K562 (cell line): ENCODE measurements around the gene VN1R2. TPM values are rescaled to one million over a fixed set of nuclear protein-coding genes. Genes with fewer than 3 reads are reported as not detected.
"Not testable (repeated sequence)": the region's sequence is repeated elsewhere in the genome, so short reads cannot be mapped to it uniquely, and the experiment has no call there.

Source experiments
- ATAC-seq: fragments of 200-7000 bp; cut with Tn5 transposase; 3 replicates; pipeline ENCODE4 v1.9.1; 2020; ENCODE audit warnings: moderate library complexity
- BruUV-seq: library from RNA; stranded (reverse); fragments of 400-500 nt; replicated peaks from 2 replicates; lab custom pipeline; 2021; lab: Mats Ljungman, UMichigan
- CTCF ChIA-PET: fragments of 300-600 bp; formaldehyde crosslinking; extraction: SDS; loops from one replicate; lab custom pipeline; 2021; ENCODE audit warnings: low intra/inter-chr PET ratio; lab: Yijun Ruan, JAX
- POLR2A ChIA-PET: fragments of 300-600, 350-650 bp; sonication (Branson Sonifier 250); formaldehyde crosslinking; extraction: SDS; loops from one replicate; lab custom pipeline; 2021; ENCODE audit warnings: antibody characterized with exemption, inconsistent platforms; lab: Yijun Ruan, JAX
- DNase-seq, 4 experiments: peaks; one replicate each; pipeline versions ENCODE4 v3.0.0 to v3.0.0-alpha.2; 2011 to 2018; ENCODE audit warnings: low spot score in 3 of 4, mixed read lengths in 3 of 4; ENCODE audit errors: extremely low read depth in 1 of 4
- FAIRE-seq: peaks from 2 replicates; lab custom pipeline; 2011; peaks lifted over from hg19 to GRCh38; lab: Jason Lieb, UNC
- H2AFZ ChIP-seq: 2 replicates; pipeline ENCODE4 v1.6.0; 2011; ENCODE audit warnings: low read depth, low read length, control low read depth, inconsistent platforms
- H3K27ac ChIP-seq: fragments of 200-600 bp; 3 replicates; pipeline ENCODE4 v1.8.0; 2011; ENCODE audit warnings: low read depth, mild to moderate bottlenecking, control low read depth, inconsistent platforms, low read length, moderate library complexity, mixed read lengths; ENCODE audit errors: extremely low read depth
- H3K27me3 ChIP-seq, 2 experiments: fragments of 300-600 bp in 1 of 2; 2 replicates in 1 of 2; 3 replicates in 1 of 2; pipeline versions ENCODE4 v1.6.0 to v1.8.0; 2011; ENCODE audit warnings: inconsistent platforms in 2 of 2, low read length in 2 of 2, mild to moderate bottlenecking in 1 of 2, mixed read lengths in 1 of 2, moderate library complexity in 1 of 2; ENCODE audit not compliant: control insufficient read depth in 2 of 2, insufficient read depth in 2 of 2
- H3K36me3 ChIP-seq: fragments of 300-600 bp; 3 replicates; pipeline ENCODE4 v1.8.0; 2011; ENCODE audit warnings: mild to moderate bottlenecking, low read length, inconsistent platforms; ENCODE audit not compliant: control insufficient read depth, insufficient read depth
- H3K4me1 ChIP-seq, 2 experiments: fragments of 200-600 bp in 1 of 2; replicated peaks in 1 of 2; 2 replicates in 1 of 2; 3 replicates in 1 of 2; pipeline versions ENCODE4 v1.5.1 to v1.8.0; 2011; ENCODE audit warnings: inconsistent platforms in 2 of 2, low read length in 2 of 2, mild to moderate bottlenecking in 1 of 2, mixed read lengths in 1 of 2, moderate library complexity in 1 of 2; ENCODE audit not compliant: control insufficient read depth in 2 of 2, insufficient read depth in 2 of 2
- H3K4me2 ChIP-seq: 2 replicates; pipeline ENCODE4 v1.6.1; 2011; ENCODE audit warnings: low read length, control low read depth, inconsistent platforms, mixed read lengths; ENCODE audit not compliant: insufficient read depth
- H3K4me3 ChIP-seq: fragments of 200-600 bp; sonication (generic), shearing (Covaris generic); 2 replicates; pipeline ENCODE4 v1.5.1; 2016; ENCODE audit warnings: control low read depth, inconsistent platforms
- H3K79me2 ChIP-seq: fragments of 200-600 bp; 3 replicates; pipeline ENCODE4 v1.8.0; 2011; ENCODE audit warnings: low read length, inconsistent platforms; ENCODE audit not compliant: control insufficient read depth, insufficient read depth
- H3K9ac ChIP-seq, 2 experiments: 2 replicates each; pipeline versions ENCODE4 v1.6.0 to v1.6.1; 2011; ENCODE audit warnings: low read depth in 2 of 2, low read length in 2 of 2, control low read depth in 1 of 2, inconsistent platforms in 1 of 2, mild to moderate bottlenecking in 1 of 2, mixed read lengths in 1 of 2; ENCODE audit not compliant: insufficient read depth in 1 of 2
- H3K9me1 ChIP-seq: one replicate; pipeline ENCODE4 v1.6.0; 2011; ENCODE audit warnings: inconsistent platforms, mild to moderate bottlenecking, low read length, moderate library complexity; ENCODE audit not compliant: control insufficient read depth, insufficient read depth
- H3K9me3 ChIP-seq: replicated peaks from 2 replicates; pipeline ENCODE4 v1.5.1; 2011; ENCODE audit warnings: low read depth, low read length, inconsistent platforms; ENCODE audit not compliant: control insufficient read depth, insufficient read depth
- H4K20me1 ChIP-seq: replicated peaks from 2 replicates; pipeline ENCODE4 v1.6.1; 2011; ENCODE audit warnings: low read length, inconsistent platforms, mixed read lengths; ENCODE audit not compliant: control insufficient read depth, insufficient read depth
- CSDE1 ChIP-seq, 2 experiments: fragments of 450-650 bp; IDR thresholded peaks; 2 replicates each; pipeline ENCODE4 v1.6.1; 2016; ENCODE audit warnings: mild to moderate bottlenecking in 1 of 2
- PHF21A ChIP-seq: fragments of 450-650 bp; IDR thresholded peaks from 2 replicates; pipeline ENCODE4 v1.6.1; 2017; ENCODE audit warnings: low read depth, borderline replicate concordance
- TCFL5 ChIP-seq: fragments of 250-450 bp; sonication (Bioruptor Pico); conservative IDR thresholded peaks from 2 replicates; pipeline ENCODE4 v1.6.1; 2021; ENCODE audit warnings: mild to moderate bottlenecking, moderate library complexity, matching md5 sums
- TRIM28 ChIP-seq: fragments of 450-650 bp; IDR thresholded peaks from 2 replicates; pipeline ENCODE4 v1.6.1; 2017
- ZFP91 ChIP-seq: sonication (generic); formaldehyde crosslinking; IDR thresholded peaks from 2 replicates; pipeline ENCODE4 v1.8.0; 2022; ENCODE audit warnings: mild to moderate bottlenecking, missing genetic modification reagents
- ZNF274 ChIP-seq: IDR thresholded peaks from 2 replicates; pipeline ENCODE4 v1.6.1; 2011; ENCODE audit warnings: low read depth, mild to moderate bottlenecking, low read length, moderate library complexity, borderline replicate concordance
- WGBS: fragments of 100-300 bp; shearing (Covaris generic); methylation state at CpG from one replicate; pipeline ENCODE4 v1.1.6; 2016; ENCODE audit warnings: low coverage, mixed read lengths; ENCODE audit not compliant: insufficient coverage; ENCODE audit errors: missing lambda C conversion rate; 5-methylcytosine and 5-hydroxymethylcytosine counted together
- in situ Hi-C: fragments of 300-500 bp; cut with MboI; formaldehyde crosslinking; loops from 4 replicates; pipeline ENCODE4 v1.15.0; 2018; ENCODE audit warnings: inconsistent platforms, mixed read lengths
- intact Hi-C: fragments of 100-400 bp; cut with micrococcal nuclease; formaldehyde crosslinking; loops from 2 replicates; pipeline ENCODE4 v1.14.2; 2022
- polyA plus RNA-seq, 8 experiments: library from polyadenylated mRNA; depleted of rRNA in 4 of 8; stranded (reverse) in 5 of 8; unstranded in 3 of 8; fragments of >200 nt; fragmentation: Nextera tagmentation in 2 of 8; fragmentation: Illumina TruSeq in 1 of 8; extraction: Ambion mirVana in 2 of 8; extraction: Trizol in 1 of 8; gene quantifications; 2 replicates each; pipeline versions ENCODE4 v1.2.1 to v1.2.3, GENCODE V29; 2011 to 2014; ENCODE audit warnings: inconsistent platforms in 1 of 8, missing spikeins in 1 of 8
- total RNA-seq, 7 experiments: library from RNA; depleted of rRNA in 6 of 7; stranded (reverse); fragments of >200 nt in 6 of 7; fragmentation: Illumina TruSeq in 2 of 7; extraction: Trizol in 2 of 7; gene quantifications; 2 replicates each; pipeline versions ENCODE4 v1.2.1 to v1.2.3, GENCODE V29; 2011 to 2021; ENCODE audit warnings: low replicate concordance in 1 of 7

VN1R2 gene
- total and polyA plus RNA-seq, 9 of the 15 experiments (the other 6 are each of a cell fraction or from before 2014, with no cell fraction given) = not detected

- TF ChIP-seq ZFP91 (no peak), TRIM28 (0 out of 2 replicates have a peak, but pooled peaks have one; percentile 24), ZNF274 (peak; percentile 90), CSDE1 (IDR thresholded peaks at IDR 0.05) (no peak), PHF21A (no peak), TCFL5 (CRISPR knock-in tag) (no peak)
- no peaks in the 10 kb centered on the region for H4K20me1 ChIP-seq
- DNase-seq = no peak
- H3K9me1 ChIP-seq = no peaks in the 10 kb centered on the region
- H3K79me2 ChIP-seq = no peaks in the 10 kb centered on the region
- 0% methylated on average over 2 of the region's 2 CpGs for WGBS
- H3K4me3 ChIP-seq = no peak overlapping the region
- no peaks in the 10 kb centered on the region for H3K27me3 ChIP-seq
- POLR2A ChIA-PET = no interaction called here
- no peaks in the 10 kb centered on the region for H3K36me3 ChIP-seq
- H3K9me3 ChIP-seq = peaks cover 6% of the 10 kb centered on the region
- no peak overlapping the region for H2AFZ ChIP-seq
- H3K27ac ChIP-seq = no peak overlapping the region
- BruUV-seq = no TSS peak
- CTCF ChIA-PET = no interaction called here
- in situ Hi-C loops (no loop called here), intact Hi-C loops (no loop called here)
- no peak for ATAC-seq
- no peak overlapping the region for H3K4me2 ChIP-seq
- no peak for FAIRE-seq
- no peaks in the 10 kb centered on the region for H3K4me1 ChIP-seq
- no peak overlapping the region for H3K9ac ChIP-seq
Measured at GRCh38 chr19:53212703-53213320, 45.3 kb upstream of the VN1R2 start.

GRCh38 chr19:53222716-53223115 lies 35.4 kb upstream of the VN1R2 start:
- FAIRE-seq, DNase-seq, POLR2A ChIA-PET, H3K9me3 ChIP-seq, H2AFZ ChIP-seq, H3K36me3 ChIP-seq, ATAC-seq, H3K79me2 ChIP-seq, H3K4me2 ChIP-seq, H3K9ac ChIP-seq, CTCF ChIA-PET, H3K9me1 ChIP-seq, in situ Hi-C loops, H4K20me1 ChIP-seq, H3K4me3 ChIP-seq, H3K27me3 ChIP-seq, H3K4me1 ChIP-seq, intact Hi-C loops, BruUV-seq, H3K27ac ChIP-seq: not testable (repeated sequence)
- WGBS = 8% methylated on average over 7 of the region's 28 CpGs
